Astrocyte of the cerebellum (primary cell): Measurements from ENCODE around the gene PCDH1.

Experiments
- DNase-seq: peaks from one replicate; pipeline ENCODE4 v3.0.0-alpha.2; 2011; ENCODE audit warnings: low read depth
- H3K4me3 ChIP-seq: 2 replicates; pipeline ENCODE4 v1.5.1; 2011; ENCODE audit warnings: mild to moderate bottlenecking, low read depth, low read length, moderate library complexity
- CTCF ChIP-seq: IDR thresholded peaks from 2 replicates; pipeline ENCODE4 v1.5.1; 2012; ENCODE audit warnings: low read length, low read depth, moderate library complexity, mild to moderate bottlenecking; ENCODE audit errors: missing control alignments
- in situ Hi-C: cut with HindIII; loops from 2 replicates; pipeline ENCODE4 v1.10.0; 2017; ENCODE audit warnings: low sequenced_read_pairs

PCDH1 gene

GRCh38 chr5:141864371-141865370, 13.5 kb downstream of the PCDH1 start:
- TF ChIP-seq CTCF = no peak
- in situ Hi-C loops = no loop called here
- no peak for DNase-seq
- no peak overlapping the region for H3K4me3 ChIP-seq

- no peak overlapping the region for H3K4me3 ChIP-seq
- TF ChIP-seq CTCF = no peak
- DNase-seq = no peak
- in situ Hi-C loops = no loop called here
These were observed 14.5 kb downstream of the PCDH1 start for GRCh38 chr5:141863569-141864178.

GRCh38 chr5:141862936-141863543, 15.2 kb downstream of the PCDH1 start:
- in situ Hi-C loops = no loop called here
- H3K4me3 ChIP-seq = no peak overlapping the region
- DNase-seq = no peak
- TF ChIP-seq CTCF = no peak

- H3K4me3 ChIP-seq = no peak overlapping the region
- no peak for DNase-seq
- TF ChIP-seq CTCF = no peak
- in situ Hi-C loops = no loop called here
These were observed 17.0 kb downstream of the PCDH1 start for GRCh38 chr5:141861194-141861593.

- H3K4me3 ChIP-seq = no peak overlapping the region
- no peak for TF ChIP-seq CTCF
- no peak for DNase-seq
- in situ Hi-C loops = no loop called here
These were observed 20.0 kb downstream of the PCDH1 start for GRCh38 chr5:141858079-141858765.

- TF ChIP-seq CTCF = no peak
- H3K4me3 ChIP-seq = no peak overlapping the region
- no peak for DNase-seq
- in situ Hi-C loops = no loop called here
These were observed 21.0 kb downstream of the PCDH1 start for GRCh38 chr5:141857226-141857625.
